ENCODE results near the gene SIDT1.

The SIDT1 gene

DNA sequence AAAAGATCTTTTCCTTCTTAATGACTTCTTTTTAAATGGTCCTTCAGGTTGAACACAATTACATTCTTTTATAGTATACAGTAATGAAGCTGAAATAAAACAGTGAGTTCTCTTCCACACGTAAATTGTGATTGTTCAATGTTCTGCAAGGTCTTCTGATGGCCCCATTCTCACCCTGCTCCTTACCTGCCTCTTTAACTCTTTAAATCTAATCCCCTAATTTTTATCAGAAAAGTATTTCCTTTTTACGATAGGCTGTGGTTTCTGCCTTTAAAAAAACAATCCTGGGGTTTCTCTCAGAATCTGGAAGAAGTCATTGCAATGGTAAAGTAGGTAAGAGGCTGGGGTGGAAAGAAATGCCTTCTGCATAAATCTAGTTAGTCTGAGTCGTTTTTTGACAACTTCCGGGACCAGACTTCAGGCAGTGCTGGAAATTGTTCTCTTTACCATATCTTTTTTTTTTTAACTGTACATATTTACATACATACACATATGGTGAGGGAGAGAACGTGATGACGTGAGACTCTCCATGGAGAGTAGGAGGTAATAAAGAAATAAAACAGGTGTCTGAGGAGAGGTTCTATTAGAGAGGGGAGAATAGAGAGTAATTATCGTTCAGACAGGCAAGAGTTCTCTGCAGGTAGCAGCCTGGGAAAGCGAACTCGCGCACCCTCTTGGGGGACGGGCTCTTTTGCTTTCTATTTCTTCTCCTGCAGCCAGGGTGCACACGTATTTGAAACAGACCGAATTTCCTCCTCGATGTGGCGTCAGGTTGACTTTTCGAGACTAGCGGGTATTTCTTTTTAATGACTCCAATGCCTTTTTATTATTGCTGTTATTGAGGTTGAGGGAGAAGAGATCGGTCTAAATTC, at the start of gene SIDT1:
Gene SIDT1 (plus strand): TSS at position 730 of the 872 bp plus-strand sequence. CDS start 467 bp downstream, outside the sequence.
- peak; percentile 51 for FAIRE-seq

DNA sequence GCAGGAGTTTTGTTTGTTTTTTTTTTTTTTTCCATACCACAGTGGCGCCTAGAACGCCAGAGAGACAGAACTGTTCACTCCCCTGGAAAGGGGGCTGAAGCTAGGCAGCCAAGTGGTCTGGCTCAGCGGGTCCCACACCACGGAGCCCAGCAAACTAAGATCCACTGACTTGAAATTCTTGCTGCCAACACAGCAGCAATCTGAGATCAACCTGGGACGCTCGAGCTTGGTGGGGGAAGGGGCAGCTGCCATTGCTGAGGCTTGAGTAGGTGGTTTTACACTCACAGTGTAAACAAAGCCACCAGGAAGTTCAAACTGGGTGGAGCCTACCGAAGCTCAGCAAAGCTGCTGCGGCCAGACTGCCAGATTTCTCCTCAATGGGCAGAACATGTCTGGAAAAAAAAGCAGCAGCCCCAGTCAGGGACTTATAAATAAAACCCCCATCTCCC, 47.2 kb upstream of the SIDT1 start:
- FAIRE-seq = no peak

DNA sequence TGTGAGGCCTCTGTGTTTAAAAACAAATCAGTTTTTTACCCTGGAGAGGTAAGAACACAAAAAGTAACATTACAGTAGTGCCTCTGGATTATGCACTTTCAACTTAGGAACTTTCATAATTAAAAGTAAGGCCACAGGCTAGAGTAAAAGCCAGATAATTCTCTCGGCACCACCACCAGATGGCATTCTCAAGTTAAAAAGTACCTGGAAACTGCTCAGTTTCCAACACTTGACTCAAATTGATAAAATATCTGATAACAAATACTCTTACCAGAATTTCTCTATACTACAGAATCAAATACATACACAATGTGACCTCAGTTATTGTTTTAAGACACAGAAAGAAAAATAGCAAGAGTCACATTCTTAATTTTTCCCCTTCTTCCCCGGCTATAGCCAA, 37.3 kb upstream of the SIDT1 start:
- FAIRE-seq = peak; percentile 96

DNA sequence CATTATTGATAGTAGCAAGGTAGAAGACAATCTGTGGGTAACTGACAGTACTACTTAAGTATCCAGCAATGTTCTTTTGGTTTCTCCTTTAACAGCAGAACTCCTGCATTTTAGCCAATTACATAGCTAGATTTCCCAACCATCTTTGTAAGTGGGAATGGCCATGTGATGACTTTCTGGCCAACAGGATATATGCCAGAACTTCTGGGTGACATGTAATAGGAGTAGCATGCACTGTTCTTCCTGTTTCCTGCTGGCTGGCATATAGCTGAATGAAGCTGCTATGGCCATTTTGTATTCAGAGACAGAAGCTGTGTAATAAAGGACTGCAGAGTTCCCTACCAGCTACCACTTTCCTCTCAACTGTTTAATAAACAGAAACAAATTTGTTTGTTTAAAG, 35.4 kb upstream of the SIDT1 start:
- FAIRE-seq = no peak

DNA sequence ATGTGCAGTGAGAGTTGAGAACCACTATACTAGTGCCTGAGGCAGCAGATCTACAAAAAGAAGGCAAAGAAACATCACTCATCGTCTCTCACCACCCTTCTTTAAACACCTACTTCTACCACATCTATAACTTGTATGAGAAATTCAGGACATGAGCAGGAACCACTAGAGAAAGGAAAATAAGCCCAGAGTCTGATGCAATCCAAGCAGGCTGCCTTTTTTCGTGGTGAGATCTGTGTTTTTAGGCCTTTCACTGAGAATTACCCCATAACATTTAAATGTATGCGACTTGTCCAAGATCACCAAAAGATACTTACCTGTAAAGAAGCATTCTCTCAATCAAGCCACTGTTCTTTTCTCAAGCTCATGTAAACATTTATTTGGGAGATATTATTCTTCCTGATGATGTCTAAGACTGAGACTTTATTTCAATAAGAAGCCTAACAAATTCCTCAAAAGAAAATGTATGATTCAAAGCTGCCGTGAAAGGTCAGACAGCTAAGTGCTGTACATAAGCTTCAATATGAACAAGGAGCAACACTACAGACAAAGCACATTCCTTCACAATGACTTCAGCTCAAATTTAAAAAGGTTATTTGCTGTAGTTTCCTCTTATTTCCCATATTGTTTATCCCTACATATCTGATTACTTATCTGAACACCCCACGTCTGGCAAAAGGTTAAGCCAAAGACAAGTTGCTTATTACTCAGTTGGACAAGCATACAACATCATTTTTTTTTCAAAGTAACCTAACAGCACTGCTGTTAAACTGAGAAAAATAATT, 33.9 kb upstream of the SIDT1 start:
- no peak for FAIRE-seq

DNA sequence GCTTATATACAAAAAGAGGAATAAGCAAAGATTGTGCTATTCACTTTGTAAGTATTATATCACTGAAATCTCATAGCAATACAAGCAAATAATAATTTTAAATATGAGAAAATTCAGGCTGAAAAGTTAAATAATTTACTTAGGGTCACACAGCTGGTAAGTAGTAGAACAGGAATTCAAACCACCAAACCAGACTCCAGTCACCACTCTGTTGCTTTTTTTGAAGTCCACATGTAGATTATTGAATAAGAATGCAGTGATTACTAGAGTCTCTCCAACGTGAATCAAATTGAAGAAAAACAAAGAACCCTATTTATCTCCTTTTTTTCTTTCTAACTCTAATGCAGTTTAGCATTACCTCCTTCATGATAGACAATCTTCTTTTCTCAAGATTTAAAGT, 33.3 kb upstream of the SIDT1 start:
- FAIRE-seq = no peak

DNA sequence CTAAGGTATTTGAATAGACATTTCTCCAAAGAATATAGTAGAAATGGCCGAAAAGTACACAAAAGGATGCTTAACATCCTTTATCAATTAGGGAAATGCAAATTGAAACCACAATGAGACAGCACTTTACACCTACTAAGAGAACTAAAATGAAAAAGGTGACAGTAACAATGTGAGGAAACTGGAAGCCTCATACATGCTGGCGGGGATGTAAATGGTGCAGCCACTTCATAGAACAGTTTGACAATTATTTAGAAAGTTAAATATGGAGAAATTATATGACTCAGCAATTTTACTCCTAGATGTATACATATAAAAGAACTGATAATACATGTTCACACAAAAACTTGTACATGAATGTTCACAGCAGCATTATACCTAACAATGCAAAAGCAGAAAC, 30.8 kb upstream of the SIDT1 start:
- FAIRE-seq = no peak

DNA sequence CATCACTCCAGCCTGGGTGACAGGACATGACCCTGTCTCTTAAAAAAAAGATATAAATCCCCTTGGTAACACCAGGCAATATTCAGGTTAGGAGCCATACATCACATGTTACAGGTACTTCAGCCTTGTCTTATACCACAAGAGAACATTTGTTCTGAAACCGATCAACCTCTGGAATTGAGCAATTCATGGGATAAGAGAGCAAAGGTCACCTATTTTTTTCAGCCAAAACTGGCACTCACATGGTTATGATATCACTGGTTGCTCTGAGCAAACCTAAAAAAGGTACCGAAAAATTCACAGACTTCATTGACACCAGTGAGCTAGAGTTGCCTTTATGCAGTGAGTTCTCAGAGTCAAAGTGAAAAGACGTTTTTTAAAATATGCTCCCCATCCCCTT, 26.5 kb upstream of the SIDT1 start:
- FAIRE-seq = no peak

DNA sequence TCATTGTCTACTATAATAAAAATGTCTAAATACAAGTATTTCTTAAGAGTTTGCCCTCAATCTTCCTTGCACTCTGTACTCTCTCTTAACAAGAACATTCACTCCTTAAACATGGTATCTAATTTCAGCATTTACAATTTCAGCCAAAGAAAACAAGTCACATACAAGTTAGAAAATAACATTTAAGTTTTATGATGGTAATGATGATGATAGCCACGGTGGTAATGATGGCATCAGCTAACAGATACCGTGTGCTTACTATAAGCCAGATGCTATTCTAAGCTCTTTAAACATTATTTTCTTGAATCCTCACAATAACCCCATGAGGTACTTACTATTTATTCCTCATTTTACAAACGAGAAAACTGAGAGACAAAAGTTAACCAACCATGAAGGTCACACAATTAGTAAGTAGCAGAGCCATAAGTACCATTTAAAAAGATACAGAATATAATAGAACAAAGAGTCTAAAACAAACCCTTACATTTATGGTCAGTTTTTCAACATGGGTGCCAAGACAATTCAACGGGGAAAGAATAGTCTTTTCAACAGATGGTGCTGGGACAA, 24.8 kb upstream of the SIDT1 start:
- peak; percentile 24 for FAIRE-seq

DNA sequence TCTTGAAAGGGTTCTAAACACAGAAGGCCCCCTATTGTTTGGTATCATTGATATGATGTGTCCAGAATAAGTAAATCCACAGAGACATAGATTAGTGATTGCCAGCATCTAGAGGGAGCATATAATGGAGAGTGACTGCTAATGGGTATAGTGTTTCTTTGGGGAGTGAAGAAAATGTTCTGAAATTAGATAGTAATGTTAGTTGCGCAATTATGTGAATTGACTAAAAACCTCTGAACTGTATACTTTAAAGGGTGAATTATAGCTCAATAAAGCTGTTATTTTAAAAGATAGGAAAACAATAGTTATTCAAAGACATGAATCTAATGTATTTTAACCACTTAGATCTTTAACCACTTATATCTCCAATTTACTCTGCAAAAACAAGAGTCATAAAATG, 23.4 kb upstream of the SIDT1 start:
- FAIRE-seq = no peak

DNA sequence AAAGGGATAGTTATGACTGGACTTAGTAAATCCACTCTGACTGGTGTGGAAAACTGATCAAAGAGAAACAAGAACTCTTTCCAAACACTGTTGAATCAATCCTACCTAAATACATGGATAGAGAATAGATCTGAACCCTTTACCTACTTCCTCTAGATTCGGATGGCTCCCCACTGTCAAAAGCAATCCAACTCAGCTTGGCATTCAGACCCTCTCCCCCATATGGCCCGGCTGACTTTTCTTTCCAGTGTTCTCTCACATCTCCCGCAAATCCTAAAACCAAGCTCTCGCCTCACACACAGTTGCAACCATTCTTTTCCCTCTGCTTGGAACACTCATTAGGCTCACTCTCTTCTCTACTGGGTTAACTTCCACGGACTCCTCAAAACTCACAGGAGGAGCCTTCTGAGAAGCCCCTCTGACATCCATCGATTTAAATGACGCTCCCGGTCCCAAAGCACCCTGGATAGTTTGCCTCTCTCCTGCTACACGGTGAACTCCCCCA, 18.0 kb upstream of the SIDT1 start:
- FAIRE-seq = no peak

DNA sequence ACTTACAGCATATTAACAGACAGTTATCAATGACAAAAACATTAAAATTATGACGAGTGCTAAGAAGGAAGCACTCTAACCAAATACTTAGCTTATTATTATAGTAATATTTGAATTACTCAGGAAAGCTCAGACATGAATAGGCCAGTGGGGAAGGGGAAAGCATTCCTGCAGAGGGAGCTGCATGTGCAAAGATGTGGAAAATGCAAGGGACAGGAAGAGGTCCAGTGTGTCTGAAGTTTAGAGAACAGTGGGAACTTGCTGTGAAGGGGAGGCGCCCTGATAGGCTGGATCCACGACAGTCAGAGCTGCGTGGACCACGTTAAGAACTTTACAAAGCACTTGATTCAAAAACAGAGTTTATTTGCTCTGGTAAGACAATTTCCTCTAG, 16.2 kb upstream of the SIDT1 start:
- no peak for FAIRE-seq

DNA sequence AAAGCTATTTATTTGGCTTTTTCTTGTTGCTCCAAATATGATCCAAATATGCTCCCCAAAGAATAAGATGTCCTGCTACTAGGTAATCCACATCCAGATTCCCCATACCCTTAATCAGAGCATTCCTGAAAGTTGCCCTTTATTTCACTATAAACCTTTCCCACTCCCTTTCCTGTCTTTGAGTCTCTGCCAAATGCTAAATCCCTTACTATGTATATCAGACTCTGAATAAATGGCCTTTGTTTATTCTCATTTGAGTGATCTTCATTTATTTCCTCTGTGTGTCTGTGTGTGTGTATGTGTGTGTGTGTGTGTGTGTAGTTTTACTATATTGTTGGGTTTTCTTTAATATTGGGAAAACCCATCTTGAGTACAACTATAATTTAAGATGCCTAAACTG, 10.4 kb upstream of the SIDT1 start:
- no peak for FAIRE-seq

DNA sequence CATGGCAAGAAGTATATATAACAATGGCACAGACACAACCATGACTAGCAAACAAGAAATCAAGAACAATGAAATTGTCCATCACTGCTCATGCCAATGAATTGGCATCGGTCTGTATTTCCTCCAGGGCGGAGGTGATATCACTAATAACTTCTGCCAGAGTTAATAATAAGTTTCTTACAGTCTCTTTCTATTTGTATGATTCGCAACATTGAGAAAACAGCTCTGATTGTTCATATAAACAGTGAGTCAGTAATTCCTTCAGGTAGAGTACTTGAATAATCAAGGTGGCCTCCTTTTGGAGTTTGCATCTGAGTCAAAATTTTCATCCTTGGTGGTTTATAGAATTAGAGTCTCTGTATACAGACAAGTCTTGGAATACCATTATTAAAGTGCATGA, 9.1 kb upstream of the SIDT1 start:
- no peak for FAIRE-seq

DNA sequence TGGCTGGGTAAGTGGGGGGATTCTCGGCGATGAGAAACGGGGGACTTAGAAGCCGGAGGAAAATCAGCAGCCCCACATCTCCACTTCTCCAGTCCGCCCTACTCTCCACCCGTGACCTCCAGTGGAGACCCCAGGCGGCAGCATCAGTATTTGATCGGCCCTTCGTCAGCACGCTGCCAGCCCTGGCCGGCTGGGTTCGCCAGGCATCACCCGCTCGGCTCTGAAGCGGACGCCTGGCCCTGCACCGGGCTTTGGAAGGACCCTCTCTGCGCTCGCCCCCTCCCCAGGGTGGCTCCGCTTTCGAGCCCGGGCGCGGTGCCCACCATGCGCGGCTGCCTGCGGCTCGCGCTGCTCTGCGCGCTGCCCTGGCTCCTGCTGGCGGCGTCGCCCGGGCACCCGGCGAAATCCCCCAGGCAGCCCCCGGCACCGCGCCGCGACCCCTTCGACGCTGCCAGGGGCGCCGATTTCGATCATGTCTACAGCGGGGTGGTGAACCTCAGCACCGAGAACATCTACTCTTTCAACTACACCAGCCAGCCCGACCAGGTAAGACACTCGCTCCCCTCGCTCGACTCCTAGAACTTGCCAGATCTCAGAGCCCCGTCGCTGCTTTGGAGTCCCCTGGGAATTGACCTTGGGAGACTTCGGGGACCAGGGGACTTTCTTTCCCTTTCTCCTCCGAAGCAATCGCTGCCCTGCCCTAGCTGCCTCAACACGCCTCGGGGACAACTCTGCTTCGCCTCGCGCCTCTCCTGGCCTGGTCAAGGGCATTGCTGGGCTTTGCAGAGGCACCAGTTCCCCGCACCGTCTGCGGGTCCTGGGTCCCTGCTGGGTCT, 561 bp downstream of the SIDT1 start:
- FAIRE-seq = no peak

DNA sequence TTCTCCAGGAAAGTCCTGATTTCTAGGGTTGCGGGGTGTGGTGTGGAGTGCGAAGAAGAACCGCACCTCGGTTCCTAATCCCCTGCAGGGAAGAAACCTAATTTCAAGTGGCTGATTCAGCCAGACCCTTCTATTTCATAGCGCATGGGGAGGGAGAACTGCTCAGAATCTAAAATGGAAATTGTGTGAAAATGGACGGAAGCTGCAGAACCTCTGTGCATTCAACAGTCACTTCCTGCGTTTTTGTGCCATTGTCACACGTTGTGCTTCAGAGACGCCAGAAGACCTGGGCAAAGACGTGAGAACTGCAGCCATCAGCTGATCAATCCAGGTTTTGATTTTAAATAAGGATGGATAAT, 1.2 kb downstream of the SIDT1 start:
- no peak for FAIRE-seq

DNA sequence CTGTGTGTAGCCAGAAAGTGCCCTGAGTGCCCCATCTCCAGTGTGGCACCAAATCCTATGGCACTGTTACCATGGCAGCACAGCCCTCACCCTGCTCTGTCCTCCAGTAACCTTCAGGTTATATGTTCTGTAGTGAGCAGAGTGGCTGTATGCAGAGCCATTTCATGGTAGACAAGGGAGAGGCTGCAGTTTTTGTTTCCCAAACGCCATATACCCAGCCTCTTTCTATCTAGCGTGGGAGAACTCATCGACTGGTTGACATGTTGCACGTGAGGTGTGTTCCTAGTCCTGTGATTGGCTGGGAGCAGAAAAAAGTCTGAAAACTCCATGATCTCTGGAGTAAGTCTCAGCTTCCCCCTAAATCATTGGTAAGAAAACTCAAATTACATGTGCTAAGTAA, 2.0 kb downstream of the SIDT1 start:
- no peak for FAIRE-seq

DNA sequence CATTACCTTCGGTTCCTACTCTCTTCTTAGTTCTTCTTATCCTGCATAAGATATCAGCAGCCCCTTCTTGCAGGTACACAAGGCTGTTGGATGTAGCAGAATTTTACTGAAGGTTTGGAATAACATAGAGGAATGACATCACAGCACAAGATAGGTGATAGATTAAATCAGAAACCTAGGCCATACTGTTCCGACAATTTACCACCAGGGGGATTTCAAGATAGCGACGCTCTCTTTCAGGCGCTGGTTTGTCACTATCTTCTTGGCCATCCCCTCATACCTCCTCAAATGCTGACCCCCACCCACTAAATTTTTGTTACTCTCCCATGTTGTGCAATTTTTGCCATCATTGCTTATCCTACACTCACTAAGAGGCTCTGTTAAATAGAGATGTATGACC, 3.5 kb downstream of the SIDT1 start:
- FAIRE-seq = no peak

DNA sequence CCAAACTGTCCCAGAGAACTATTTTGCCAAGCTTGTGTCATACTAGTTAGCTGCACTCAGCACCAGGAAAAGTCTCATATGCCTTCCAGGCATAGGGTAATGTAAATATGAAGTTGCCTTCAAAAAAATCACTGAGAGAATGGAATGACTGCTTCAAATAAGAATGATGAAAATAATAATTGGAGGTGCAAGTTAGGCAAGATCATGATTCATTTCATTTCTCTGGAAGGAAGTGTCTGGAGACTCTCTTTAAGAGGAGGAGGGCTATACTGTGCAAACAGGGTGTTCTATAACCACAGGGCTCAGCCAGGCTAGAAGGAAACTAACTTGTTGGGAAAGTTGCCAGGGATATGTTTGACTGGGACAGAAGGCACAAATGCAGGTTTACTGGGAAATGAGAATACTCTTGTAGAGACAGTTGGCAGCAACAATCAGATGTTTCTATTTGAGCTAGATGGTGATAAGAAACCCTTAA, 4.3 kb downstream of the SIDT1 start:
- FAIRE-seq = peak; percentile 62

DNA sequence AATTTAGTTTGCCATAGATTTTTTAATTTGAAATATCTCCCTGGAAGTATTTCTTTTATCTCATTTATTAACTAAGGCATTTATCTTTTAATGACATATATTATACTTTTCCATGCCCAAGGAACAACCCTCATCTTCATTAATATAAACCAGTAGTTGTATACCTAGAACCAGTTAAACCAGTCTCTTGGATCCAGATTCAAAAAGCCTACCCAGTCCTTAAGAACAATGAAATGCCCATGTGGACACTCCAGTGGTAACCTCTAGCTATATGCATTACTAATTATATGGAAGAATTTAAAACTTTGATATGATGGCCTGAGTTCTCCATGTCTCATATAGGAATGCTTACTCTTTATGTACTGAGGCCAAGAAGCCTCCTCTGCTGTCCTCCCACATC, 4.8 kb downstream of the SIDT1 start:
- peak; percentile 5 for FAIRE-seq

DNA sequence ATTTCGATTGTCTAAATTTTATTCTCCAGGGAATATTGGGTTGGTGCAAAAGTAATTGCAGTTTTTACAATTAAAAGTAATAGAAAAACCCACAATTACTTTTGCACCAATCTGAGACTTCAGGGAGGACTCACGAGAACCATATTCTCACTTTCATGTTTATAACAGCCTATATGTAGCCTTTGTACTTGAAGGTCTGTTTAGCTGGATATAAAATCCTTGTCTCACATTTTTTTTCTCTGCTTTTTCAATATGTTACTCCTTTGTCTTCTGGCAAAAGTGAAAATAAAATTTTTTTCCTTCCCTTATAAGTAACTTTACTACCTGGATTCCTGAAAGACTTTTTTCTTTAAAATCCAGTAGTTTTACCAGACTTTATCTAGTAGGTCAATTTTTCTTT, 9.2 kb downstream of the SIDT1 start:
- FAIRE-seq = no peak

DNA sequence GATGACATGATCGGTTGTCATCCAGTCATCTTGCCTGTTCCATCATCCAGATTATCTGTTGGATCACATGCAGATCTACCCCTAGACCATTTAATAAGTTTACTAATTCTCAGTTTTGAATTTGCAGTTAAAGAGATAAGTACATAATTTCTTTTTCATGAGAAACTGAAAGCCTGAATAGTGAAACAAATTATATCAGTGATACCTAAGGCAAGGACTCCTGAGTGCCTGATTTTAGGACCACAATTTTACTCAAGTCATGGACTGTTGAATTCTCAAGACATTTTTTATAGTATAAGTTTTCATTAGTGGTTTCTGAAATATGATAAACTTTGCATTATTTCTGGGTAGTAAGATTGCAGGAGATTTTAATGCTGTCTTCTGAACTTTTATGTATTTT, 13.2 kb downstream of the SIDT1 start:
- FAIRE-seq = no peak
